HepG2 (cell line): ENCODE data around the gene ZNG1A.

ENCODE experiments used
- CREB1 ChIP-seq, 2 experiments: fragments of 450-650 bp in 1 of 2; IDR thresholded peaks; 2 replicates each; pipeline ENCODE4 v1.6.1; 2016 to 2017; ENCODE audit warnings: control low read depth in 1 of 2, mild to moderate bottlenecking in 1 of 2, missing compliant biosample characterization in 1 of 2, missing genetic modification characterization in 1 of 2
- CTCF ChIP-seq: sonication (generic); formaldehyde crosslinking; IDR thresholded peaks from 2 replicates; pipeline ENCODE4 v1.5.0; 2020; ENCODE audit warnings: mild to moderate bottlenecking, missing genetic modification reagents, moderate library complexity
- EZH2 ChIP-seq: conservative IDR thresholded peaks from 2 replicates; pipeline ENCODE4 v1.6.1; 2012; ENCODE audit warnings: mild to moderate bottlenecking, low read depth, low read length, moderate library complexity
- FOXM1 ChIP-seq: sonication (generic); formaldehyde crosslinking; IDR thresholded peaks from 2 replicates; pipeline ENCODE4 v1.5.0; 2020; ENCODE audit warnings: missing genetic modification reagents
- MTF1 ChIP-seq: sonication (generic); formaldehyde crosslinking; IDR thresholded peaks from 2 replicates; pipeline ENCODE4 v1.5.0; 2020; ENCODE audit warnings: missing genetic modification reagents
- MYNN ChIP-seq: sonication (generic); formaldehyde crosslinking; IDR thresholded peaks from 2 replicates; pipeline ENCODE4 v1.4.0; 2020; ENCODE audit warnings: mild to moderate bottlenecking, low read depth, missing genetic modification reagents
- NBN ChIP-seq: fragments of 450-650 bp; conservative IDR thresholded peaks from 2 replicates; pipeline ENCODE4 v1.6.1; 2017
- RFX5 ChIP-seq: IDR thresholded peaks from 2 replicates; pipeline ENCODE4 v1.6.1; 2011; ENCODE audit warnings: low read depth, low read length, improper control_type of control experiment
- RXRA ChIP-seq: sonication (generic); formaldehyde crosslinking; IDR thresholded peaks from 2 replicates; pipeline ENCODE4 v1.5.1; 2020; ENCODE audit warnings: missing genetic modification reagents
- TARDBP ChIP-seq: sonication (generic); formaldehyde crosslinking; IDR thresholded peaks from 2 replicates; pipeline ENCODE4 v1.8.0; 2022; ENCODE audit warnings: mild to moderate bottlenecking, missing genetic modification reagents
- UBTF ChIP-seq: sonication (generic); formaldehyde crosslinking; IDR thresholded peaks from 2 replicates; pipeline ENCODE4 v1.4.0; 2020; ENCODE audit warnings: mild to moderate bottlenecking, missing genetic modification reagents
- ZBTB33 ChIP-seq: sonication (generic); formaldehyde crosslinking; IDR thresholded peaks from 2 replicates; pipeline ENCODE4 v1.4.0; 2020; ENCODE audit warnings: missing genetic modification reagents
- ZNF326 ChIP-seq: sonication (generic); formaldehyde crosslinking; IDR thresholded peaks from 2 replicates; pipeline ENCODE4 v1.4.0; 2020; ENCODE audit warnings: missing genetic modification reagents, borderline replicate concordance
- ZNF710 ChIP-seq: sonication (generic); formaldehyde crosslinking; IDR thresholded peaks from 2 replicates; pipeline ENCODE4 v1.5.0; 2020; ENCODE audit warnings: mild to moderate bottlenecking, missing genetic modification reagents, borderline replicate concordance

- TF ChIP-seq ZNF710 (CRISPR knock-in tag), result no peak
- no peak for TF ChIP-seq CTCF (CRISPR knock-in tag)
- TF ChIP-seq RXRA (CRISPR knock-in tag), result no peak
- TF ChIP-seq UBTF, result no peak
- TF ChIP-seq RFX5, result no peak
- TF ChIP-seq FOXM1 (CRISPR knock-in tag), result no peak
- TF ChIP-seq CREB1 (IDR thresholded peaks at IDR 0.05), result no peak
- no peak for TF ChIP-seq CREB1 (CRISPR knock-in tag; IDR thresholded peaks at IDR 0.05)
- no peak for TF ChIP-seq MYNN (CRISPR knock-in tag)
- no peak for TF ChIP-seq MTF1 (CRISPR knock-in tag)
- TF ChIP-seq EZH2, result no peak
- no peak for TF ChIP-seq NBN
- no peak for TF ChIP-seq ZBTB33 (CRISPR knock-in tag)
- TF ChIP-seq TARDBP (CRISPR knock-in tag), result no peak
- no peak for TF ChIP-seq ZNF326 (CRISPR knock-in tag)
Observed at GRCh38 chr9:215631-216155, 36.8 kb upstream of the ZNG1A start.
